Right lobe of liver (tissue), 6 donors: Measurements from ENCODE around the gene COMMD9. TPM values are rescaled to one million over a fixed set of nuclear protein-coding genes. Genes with fewer than 3 reads are reported as not detected.
A peak's percentile ranks its signal among the peaks of the same experiment; 100 is the strongest.

Experiments
- ATAC-seq, 4 donors: fragments of 200-7000 bp; cut with Tn5 transposase; one replicate each; pipeline ENCODE4 v1.9.1; 2020; ENCODE audit warnings: mild to moderate bottlenecking in 4 of 4, moderate library complexity in 4 of 4
- DNase-seq, 3 donors: peaks; one replicate each; pipeline ENCODE4 v3.0.0-alpha.2; 2020
- H3K27ac ChIP-seq, 3 donors: fragments of 200-600 bp; one replicate each; pipeline ENCODE4 v1.8.0; 2022
- H3K27me3 ChIP-seq, 2 donors: fragments of 200-600 bp; one replicate each; pipeline ENCODE4 v1.8.0; 2022
- H3K36me3 ChIP-seq, 4 donors: fragments of 200-600 bp; sonication (generic) in 1 of 4; one replicate each; pipeline versions ENCODE4 v1.5.1 to v1.8.0; 2017 to 2022; ENCODE audit warnings: control low read depth in 1 of 4
- H3K4me1 ChIP-seq, 4 donors: fragments of 200-600 bp; sonication (generic) in 1 of 4; one replicate each; pipeline versions ENCODE4 v1.5.1 to v1.8.0; 2017 to 2022; ENCODE audit warnings: control low read depth in 1 of 4
- H3K4me3 ChIP-seq, 3 donors: fragments of 200-600 bp; one replicate each; pipeline ENCODE4 v1.8.0; 2022
- H3K9me3 ChIP-seq, 4 donors: fragments of 200-600 bp; sonication (generic) in 1 of 4; one replicate each; pipeline versions ENCODE4 v1.5.1 to v1.8.0; 2017 to 2022; ENCODE audit warnings: control low read depth in 1 of 4
- CTCF ChIP-seq, 4 donors: fragments of 200-600 bp in 3 of 4; fragments of 450-650 bp in 1 of 4; IDR thresholded peaks; one replicate each; pipeline versions ENCODE4 v1.5.1 to v1.8.0; 2016 to 2022; ENCODE audit warnings: antibody characterized with exemption in 4 of 4, mild to moderate bottlenecking in 2 of 4
- POLR2A ChIP-seq: fragments of 450-650 bp; IDR thresholded peaks from one replicate; pipeline ENCODE4 v1.6.1; 2017; ENCODE audit warnings: antibody characterized with exemption, mild to moderate bottlenecking
- WGBS: methylation state at CpG from one replicate; pipeline ENCODE4 v1.1.6; 2018; ENCODE audit warnings: low coverage, low lambda C conversion rate; ENCODE audit not compliant: insufficient coverage; ENCODE audit errors: missing lambda C conversion rate; 5-methylcytosine and 5-hydroxymethylcytosine counted together
- intact Hi-C, 2 donors: fragments of 100-400 bp; cut with DNase I; formaldehyde crosslinking; loops; one replicate each; pipeline versions ENCODE4 v1.11.2 to v1.14.1; 2022
- total RNA-seq, 6 experiments: library from RNA; depleted of rRNA in 2 of 6; stranded (reverse); fragments of >200 nt in 2 of 6; fragmentation: NEBNext Ultra II Directional in 3 of 6; extraction: Animal tissue kit (Norgen Biotek cat#: 25700) in 3 of 6; gene quantifications; one replicate each; pipeline versions ENCODE4 v1.1.0 to v1.2.4, GENCODE V29; 2016 to 2023
- donor health status: DM: no; HTN: yes; CAD: no.
- donor health status: DM: no; HTN: no; CAD: no.
- donor health status: DM: no; HTN: no; CAD: no.
- donor health status: DM: no; HTN: yes; CAD: no.
- donor health status: DM: no; HTN: yes; CAD: no.

COMMD9 gene
- total RNA-seq, 6 experiments from 2014 or later, result 30.6 to 41.4 (median 34.6) TPM

GRCh38 chr11:36266767-36267166, 22.5 kb downstream of the COMMD9 start:
- no peak for DNase-seq
- Histone ChIP-seq H3K9me3 (no peaks in the 10 kb centered on the region), H3K27me3 (no peaks in the 10 kb centered on the region), H3K4me1 (peaks cover 0 to 30% (median 9%) of the 10 kb centered on the region in 4 donors), H3K36me3 (peaks cover 0 to 2% (median 0%) of the 10 kb centered on the region in 4 donors), H3K27ac (no peak overlapping the region), H3K4me3 (no peak overlapping the region)
- intact Hi-C loops, result loop anchor here (10.0 kb wide), 2 partner anchors 442 to 652 kb away; partner anchors contain the start of gene FJX1 (in 1 of the 2)
- peak; percentile 69 to 79 (median 74) for ATAC-seq
- 16% methylated on average over 5 of the region's 5 CpGs for WGBS
- no peak for TF ChIP-seq POLR2A
- TF ChIP-seq CTCF (IDR thresholded peaks at IDR 0.05), result no peak

DNA sequence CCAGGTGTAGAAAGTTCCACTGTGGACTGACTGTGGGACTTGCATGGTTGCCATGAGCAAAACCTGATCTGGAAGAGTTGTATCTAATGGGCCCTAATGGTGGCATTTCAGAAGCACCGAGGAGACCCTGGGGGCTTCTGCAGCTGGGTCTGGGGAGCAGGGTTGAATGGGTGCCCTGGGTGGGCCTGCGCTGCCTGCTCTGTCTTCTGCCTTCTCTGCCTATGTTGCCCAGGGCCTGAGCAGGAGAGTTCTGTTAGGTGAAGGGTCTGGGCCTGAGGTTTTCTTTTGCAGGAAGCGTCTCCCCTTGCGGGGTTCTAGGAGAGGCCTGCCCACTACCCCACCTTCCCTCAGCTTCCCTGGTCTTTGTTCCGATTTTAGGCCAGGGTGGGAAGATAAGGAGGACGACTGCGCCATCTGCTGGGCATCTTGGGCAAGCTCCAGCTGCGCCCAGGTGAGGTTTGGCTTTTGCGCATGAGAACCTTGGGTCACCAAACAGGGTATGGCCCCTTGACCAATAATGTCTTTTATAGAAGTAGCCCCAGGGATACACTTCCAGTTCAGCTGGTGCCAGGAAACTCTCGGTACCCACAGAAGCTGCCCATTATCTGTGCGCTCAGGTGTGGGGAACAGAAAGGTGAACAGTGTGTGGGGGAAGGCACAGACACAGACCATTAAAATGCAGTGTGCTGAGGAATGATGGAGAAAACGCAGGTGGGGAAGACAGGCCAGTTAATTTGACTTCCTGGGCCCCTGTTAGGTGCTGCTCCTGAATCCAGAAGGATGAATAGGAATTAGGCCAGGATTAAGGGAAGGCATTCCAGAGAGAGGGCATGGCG, 23.2 kb downstream of the COMMD9 start:
- no peak for TF ChIP-seq POLR2A
- peak; percentile 70 to 88 (median 74) for TF ChIP-seq CTCF (IDR thresholded peaks at IDR 0.05)
- intact Hi-C loops, result loop anchor here (10.0 kb wide), 2 partner anchors 441 to 651 kb away; partner anchors contain the start of gene FJX1 (in 1 of the 2)
- WGBS, result 46% methylated on average over 5 of the region's 13 CpGs
- no peaks in the 10 kb centered on the region for H3K27me3 ChIP-seq
- H3K9me3 ChIP-seq, result no peaks in the 10 kb centered on the region
- ATAC-seq, result peak; percentile 66 to 73 (median 72)
- no peak overlapping the region for H3K4me3 ChIP-seq
- no peaks in the 10 kb centered on the region for H3K36me3 ChIP-seq
- no peak overlapping the region for H3K27ac ChIP-seq
- peak; percentile 58 to 65 (median 63) for DNase-seq
- peaks cover 0 to 30% (median 9%) of the 10 kb centered on the region in 4 donors for H3K4me1 ChIP-seq

- no peaks in the 10 kb centered on the region for H3K9me3 ChIP-seq
Observed at GRCh38 chr11:36264973-36265344, 24.3 kb downstream of the COMMD9 start.

More at GRCh38 chr11:36264973-36265344, 24.3 kb downstream of the COMMD9 start:
- intact Hi-C loops, result loop anchor here (10.0 kb wide), 2 partner anchors 440 to 650 kb away; partner anchors contain the start of gene FJX1 (in 1 of the 2)
- TF ChIP-seq POLR2A (no peak), CTCF (IDR thresholded peaks at IDR 0.05) (no peak)
- Histone ChIP-seq H3K4me1 (peaks cover 0 to 30% (median 9%) of the 10 kb centered on the region in 4 donors), H3K27me3 (no peaks in the 10 kb centered on the region), H3K36me3 (no peaks in the 10 kb centered on the region), H3K27ac (no peak overlapping the region), H3K4me3 (no peak overlapping the region)
- WGBS, result 90% methylated on average over 5 of the region's 5 CpGs
- DNase-seq (no peak), ATAC-seq (no peak)
